Upper lobe of right lung (tissue), 1 donor: ENCODE data around the gene TSHR. TPM values are rescaled to one million over a fixed set of nuclear protein-coding genes. Genes with fewer than 3 reads are reported as not detected.

Experiments
- ATAC-seq: fragments of 200-7000 bp; cut with Tn5 transposase; one replicate; pipeline ENCODE4 v1.9.1; 2020; ENCODE audit warnings: mild to moderate bottlenecking, moderate library complexity
- DNase-seq: peaks from one replicate; pipeline ENCODE4 v3.0.0-alpha.2; 2020
- H3K27ac ChIP-seq: fragments of 200-600 bp; one replicate; pipeline ENCODE4 v1.8.0; 2022
- H3K27me3 ChIP-seq: fragments of 200-600 bp; one replicate; pipeline ENCODE4 v1.8.0; 2022; ENCODE audit warnings: mild to moderate bottlenecking
- H3K36me3 ChIP-seq: fragments of 200-600 bp; one replicate; pipeline ENCODE4 v1.8.0; 2022
- H3K4me1 ChIP-seq: fragments of 200-600 bp; one replicate; pipeline ENCODE4 v1.8.0; 2022
- H3K4me3 ChIP-seq: fragments of 200-600 bp; one replicate; pipeline ENCODE4 v1.8.0; 2022; ENCODE audit warnings: mild to moderate bottlenecking
- H3K9me3 ChIP-seq: fragments of 200-600 bp; one replicate; pipeline ENCODE4 v1.8.0; 2022
- CTCF ChIP-seq: fragments of 200-600 bp; IDR thresholded peaks from one replicate; pipeline ENCODE4 v1.8.0; 2022; ENCODE audit warnings: antibody characterized with exemption
- intact Hi-C: fragments of 100-400 bp; cut with DNase I; formaldehyde crosslinking; loops from one replicate; pipeline ENCODE4 v1.11.0; 2022
- total RNA-seq: library from RNA; stranded (reverse); fragmentation: NEBNext Ultra II Directional; extraction: Animal tissue kit (Norgen Biotek cat#: 25700); gene quantifications from one replicate; pipeline ENCODE4 v1.2.1, GENCODE V29; 2021
- donor health status: DM: no; HTN: yes; CAD: no; lungs with severe emphysema.

Gene TSHR
- total RNA-seq, 1 donor from 2014 or later = not detected

- ATAC-seq = no peak
- H3K27me3 ChIP-seq = no peaks in the 10 kb centered on the region
- H3K4me3 ChIP-seq = peak overlapping the region; percentile 80
- TF ChIP-seq CTCF = no peak
- no peak for DNase-seq
- no peaks in the 10 kb centered on the region for H3K9me3 ChIP-seq
- H3K36me3 ChIP-seq = no peaks in the 10 kb centered on the region
- intact Hi-C loops = no loop called here
- H3K27ac ChIP-seq = peak overlapping the region; percentile 94
- H3K4me1 ChIP-seq = peaks cover 18% of the 10 kb centered on the region
Measured at GRCh38 chr14:81169267-81169666, 213.8 kb downstream of the TSHR start.

- intact Hi-C loops = no loop called here
- no peaks in the 10 kb centered on the region for H3K36me3 ChIP-seq
- peak; percentile 75 for ATAC-seq
- H3K27ac ChIP-seq = peak overlapping the region; percentile 94
- TF ChIP-seq CTCF = no peak
- H3K4me3 ChIP-seq = peak overlapping the region; percentile 80
- no peaks in the 10 kb centered on the region for H3K9me3 ChIP-seq
- peak; percentile 83 for DNase-seq
- peaks cover 18% of the 10 kb centered on the region for H3K4me1 ChIP-seq
- no peaks in the 10 kb centered on the region for H3K27me3 ChIP-seq
Measured at GRCh38 chr14:81169711-81170103, 214.3 kb downstream of the TSHR start.

GRCh38 chr14:81170104-81170828, 214.8 kb downstream of the TSHR start:
- Histone ChIP-seq H3K9me3 (no peaks in the 10 kb centered on the region), H3K36me3 (no peaks in the 10 kb centered on the region), H3K4me3 (peak overlapping the region; percentile 80), H3K27ac (peak overlapping the region; percentile 94), H3K27me3 (no peaks in the 10 kb centered on the region), H3K4me1 (peaks cover 18% of the 10 kb centered on the region)
- intact Hi-C loops = no loop called here
- TF ChIP-seq CTCF = peak; percentile 92
- ATAC-seq (peak; percentile 98), DNase-seq (peak; percentile 97)

GRCh38 chr14:81170829-81171195, 215.4 kb downstream of the TSHR start:
- Histone ChIP-seq H3K27me3 (no peaks in the 10 kb centered on the region), H3K4me1 (peaks cover 18% of the 10 kb centered on the region), H3K4me3 (peak overlapping the region; percentile 80), H3K36me3 (no peaks in the 10 kb centered on the region), H3K9me3 (no peaks in the 10 kb centered on the region), H3K27ac (peak overlapping the region; percentile 94)
- TF ChIP-seq CTCF = no peak
- ATAC-seq (no peak), DNase-seq (no peak)
- intact Hi-C loops = no loop called here

GRCh38 chr14:81172353-81172752, 216.9 kb downstream of the TSHR start:
- Histone ChIP-seq H3K9me3 (no peaks in the 10 kb centered on the region), H3K4me3 (no peak overlapping the region), H3K36me3 (no peaks in the 10 kb centered on the region), H3K27me3 (no peaks in the 10 kb centered on the region), H3K4me1 (peaks cover 25% of the 10 kb centered on the region), H3K27ac (no peak overlapping the region)
- TF ChIP-seq CTCF = no peak
- intact Hi-C loops = no loop called here
- DNase-seq (no peak), ATAC-seq (no peak)
